Mammary epithelial cell (primary cell): ENCODE results near the gene CTBP2.

Experiments
- CTCF ChIP-seq, 2 donors: IDR thresholded peaks in 1 of 2; conservative IDR thresholded peaks in 1 of 2; 2 replicates each; pipeline ENCODE4 v1.5.1; 2011 to 2012; ENCODE audit warnings: inconsistent platforms in 2 of 2, low read length in 2 of 2, mild to moderate bottlenecking in 2 of 2, control low read depth in 1 of 2, low read depth in 1 of 2; ENCODE audit not compliant: insufficient read depth in 1 of 2; ENCODE audit errors: extremely low read depth in 1 of 2
- EZH2 ChIP-seq: IDR thresholded peaks from 2 replicates; pipeline ENCODE4 v1.6.1; 2012; ENCODE audit warnings: low read length, inconsistent platforms, borderline replicate concordance

- TF ChIP-seq CTCF (conservative IDR thresholded peaks at IDR 0.05 in 1 of 2, IDR thresholded peaks at IDR 0.05 in 1 of 2; ENCODE audit: extremely low read depth in 1 of 2, insufficient read depth in 1 of 2, low read depth in 1 of 2, low read length in 2 of 2) (no peak), EZH2 (no peak)
Measured at GRCh38 chr10:125177641-125178640, 17.6 kb upstream of the CTBP2 start.
